Hepatocyte (in vitro differentiated cells): ENCODE measurements around the gene NMRAL1. TPM values are rescaled to one million over a fixed set of nuclear protein-coding genes. Genes with fewer than 3 reads are reported as not detected.

Experiments
- DNase-seq: peaks from one replicate; pipeline ENCODE4 v3.0.0-alpha.2; 2016; ENCODE audit warnings: low spot score
- H2AFZ ChIP-seq: fragments of 200-600 bp; sonication (generic); 2 replicates; pipeline ENCODE4 v1.6.0; 2016; ENCODE audit warnings: antibody characterized with exemption, mild to moderate bottlenecking
- H3K27ac ChIP-seq: fragments of 200-600 bp; sonication (generic); 2 replicates; pipeline ENCODE4 v1.5.1; 2016; ENCODE audit warnings: mild to moderate bottlenecking
- H3K27me3 ChIP-seq: fragments of 200-600 bp; sonication (generic); 2 replicates; pipeline ENCODE4 v1.6.1; 2016
- H3K36me3 ChIP-seq: fragments of 200-600 bp; sonication (generic); replicated peaks from 2 replicates; pipeline ENCODE4 v1.5.1; 2016; ENCODE audit warnings: low read depth; ENCODE audit not compliant: insufficient read depth
- H3K4me1 ChIP-seq: fragments of 200-600 bp; sonication (generic); 2 replicates; pipeline ENCODE4 v1.5.1; 2016; ENCODE audit warnings: mild to moderate bottlenecking, moderate library complexity; ENCODE audit not compliant: insufficient read depth
- H3K4me2 ChIP-seq: fragments of 200-600 bp; sonication (generic); 2 replicates; pipeline ENCODE4 v1.6.0; 2016
- H3K4me3 ChIP-seq: fragments of 200-600 bp; sonication (generic); 2 replicates; pipeline ENCODE4 v1.5.1; 2016; ENCODE audit warnings: mild to moderate bottlenecking
- H3K79me2 ChIP-seq: fragments of 200-600 bp; sonication (generic); 2 replicates; pipeline ENCODE4 v1.6.0; 2017; ENCODE audit warnings: mild to moderate bottlenecking
- H3K9me2 ChIP-seq: fragments of 200-600 bp; sonication (generic); replicated peaks from 2 replicates; pipeline ENCODE4 v1.6.0; 2017; ENCODE audit warnings: mild to moderate bottlenecking; ENCODE audit not compliant: insufficient read depth
- H3K9me3 ChIP-seq: fragments of 200-600 bp; sonication (generic); 2 replicates; pipeline ENCODE4 v1.5.1; 2016; ENCODE audit warnings: low read depth, mild to moderate bottlenecking
- H4K20me1 ChIP-seq: fragments of 200-600 bp; sonication (generic); 2 replicates; pipeline ENCODE4 v1.6.0; 2016; ENCODE audit warnings: mild to moderate bottlenecking; ENCODE audit not compliant: insufficient read depth, poor library complexity, severe bottlenecking
- CTCF ChIP-seq: fragments of 200-600 bp; sonication (generic); IDR thresholded peaks from 2 replicates; pipeline ENCODE4 v1.5.1; 2016; ENCODE audit warnings: antibody characterized with exemption, mild to moderate bottlenecking; ENCODE audit not compliant: poor library complexity
- EZH2 ChIP-seq: fragments of 200-600 bp; sonication (generic); IDR thresholded peaks from 2 replicates; pipeline ENCODE4 v1.6.1; 2016; ENCODE audit warnings: antibody characterized with exemption, mild to moderate bottlenecking, borderline replicate concordance
- EZH2phosphoT487 ChIP-seq: fragments of 200-600 bp; sonication (generic); IDR thresholded peaks from one replicate; pipeline ENCODE4 v1.6.1; 2018; ENCODE audit warnings: antibody characterized with exemption, mild to moderate bottlenecking, low read depth, moderate library complexity; ENCODE audit not compliant: unreplicated experiment, severe bottlenecking
- WGBS: methylation state at CpG from one replicate; pipeline ENCODE4 v1.1.6; 2016; ENCODE audit warnings: low lambda C conversion rate; ENCODE audit errors: missing lambda C conversion rate; 5-methylcytosine and 5-hydroxymethylcytosine counted together
- polyA plus RNA-seq: library from polyadenylated mRNA; unstranded; fragments of >200 nt; fragmentation: Nextera tagmentation; extraction: Ambion mirVana; gene quantifications from 2 replicates; pipeline ENCODE4 v1.2.1, GENCODE V29; 2016
- total RNA-seq: library from RNA; depleted of rRNA; stranded (reverse); fragments of >200 nt; gene quantifications from 2 replicates; pipeline ENCODE4 v1.2.3, GENCODE V29; 2014

The NMRAL1 gene
- total and polyA plus RNA-seq, 2 experiments from 2014 or later, result 47.5 to 47.6 TPM

GRCh38 chr16:4455951-4456350 is 18.5 kb downstream of the NMRAL1 start:
- no peak overlapping the region for H3K27ac ChIP-seq

DNA sequence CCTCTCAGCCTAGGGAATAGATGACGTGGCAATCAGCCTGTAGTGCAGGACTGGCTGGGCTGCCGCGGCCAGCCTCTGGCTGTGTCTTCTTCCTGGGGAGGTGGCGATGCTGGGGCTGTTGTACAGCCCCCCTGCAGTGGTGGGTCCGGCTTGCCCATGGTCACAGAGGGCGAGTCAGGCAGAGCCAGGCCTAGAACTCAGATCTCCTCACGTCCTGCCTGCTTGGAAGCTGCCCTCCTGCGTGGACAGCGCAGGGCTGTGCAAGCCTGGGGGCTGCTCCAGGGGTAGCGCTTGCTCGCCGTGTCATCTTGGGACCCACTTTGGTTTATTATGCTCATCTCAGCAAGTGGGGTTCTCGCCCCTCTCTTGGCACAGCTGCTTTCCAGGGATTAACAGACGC is 19.3 kb downstream of the NMRAL1 start:
- WGBS, result 97% methylated on average over 14 of the region's 14 CpGs
- TF ChIP-seq CTCF (no peak), EZH2phosphoT487 (no peak), EZH2 (no peak)

More at GRCh38 chr16:4455951-4456350, 18.5 kb downstream of the NMRAL1 start:
- Histone ChIP-seq H3K4me3 (no peak overlapping the region), H3K9me3 (no peaks in the 10 kb centered on the region), H3K79me2 (no peaks in the 10 kb centered on the region), H3K36me3 (no peaks in the 10 kb centered on the region), H3K27me3 (no peaks in the 10 kb centered on the region), H3K4me2 (no peak overlapping the region), H4K20me1 (no peaks in the 10 kb centered on the region), H2AFZ (no peak overlapping the region), H3K4me1 (no peaks in the 10 kb centered on the region), H3K9me2 (no peaks in the 10 kb centered on the region)
- WGBS, result 89% methylated on average over 10 of the region's 10 CpGs
- TF ChIP-seq EZH2phosphoT487 (no peak), EZH2 (no peak), CTCF (no peak)
- DNase-seq, result no peak

DNA sequence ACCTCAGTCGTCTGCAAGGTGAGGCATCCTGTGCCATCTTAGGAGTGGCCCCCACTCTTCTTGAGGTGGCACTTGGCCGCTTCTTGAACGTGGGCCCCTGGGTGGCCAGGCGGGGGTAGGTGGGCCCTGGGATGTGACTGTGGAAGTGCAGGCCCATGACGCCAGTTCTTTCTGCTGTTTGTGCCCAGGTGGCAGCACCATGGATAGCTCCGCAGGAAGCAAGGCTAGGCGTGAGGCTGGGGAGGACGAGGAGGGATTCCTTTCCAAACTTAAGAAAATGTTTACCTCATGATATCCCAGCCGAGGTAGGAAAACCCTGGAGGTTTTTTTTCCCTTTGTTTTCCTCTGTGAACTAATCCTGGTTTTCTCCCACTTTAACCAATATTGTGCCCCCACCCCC is 19.8 kb downstream of the NMRAL1 start:
- TF ChIP-seq EZH2phosphoT487 (no peak), EZH2 (no peak), CTCF (no peak)
- Histone ChIP-seq H3K4me2 (no peak overlapping the region), H3K36me3 (no peaks in the 10 kb centered on the region), H3K27me3 (no peaks in the 10 kb centered on the region), H2AFZ (no peak overlapping the region), H4K20me1 (no peaks in the 10 kb centered on the region), H3K27ac (no peak overlapping the region), H3K4me1 (no peaks in the 10 kb centered on the region), H3K9me3 (no peaks in the 10 kb centered on the region), H3K9me2 (no peaks in the 10 kb centered on the region), H3K79me2 (no peaks in the 10 kb centered on the region), H3K4me3 (no peak overlapping the region)
- WGBS, result 81% methylated on average over 9 of the region's 9 CpGs
- DNase-seq, result no peak

More for the DNA sequence above, 19.3 kb downstream of the NMRAL1 start:
- no peak overlapping the region for H2AFZ ChIP-seq
- no peaks in the 10 kb centered on the region for H3K9me3 ChIP-seq
- H3K79me2 ChIP-seq, result no peaks in the 10 kb centered on the region
- no peak overlapping the region for H3K4me2 ChIP-seq
- H3K27me3 ChIP-seq, result no peaks in the 10 kb centered on the region
- H4K20me1 ChIP-seq, result no peaks in the 10 kb centered on the region
- DNase-seq, result no peak
- no peaks in the 10 kb centered on the region for H3K4me1 ChIP-seq
- no peak overlapping the region for H3K4me3 ChIP-seq
- H3K36me3 ChIP-seq, result no peaks in the 10 kb centered on the region
- no peaks in the 10 kb centered on the region for H3K9me2 ChIP-seq
- no peak overlapping the region for H3K27ac ChIP-seq

DNA sequence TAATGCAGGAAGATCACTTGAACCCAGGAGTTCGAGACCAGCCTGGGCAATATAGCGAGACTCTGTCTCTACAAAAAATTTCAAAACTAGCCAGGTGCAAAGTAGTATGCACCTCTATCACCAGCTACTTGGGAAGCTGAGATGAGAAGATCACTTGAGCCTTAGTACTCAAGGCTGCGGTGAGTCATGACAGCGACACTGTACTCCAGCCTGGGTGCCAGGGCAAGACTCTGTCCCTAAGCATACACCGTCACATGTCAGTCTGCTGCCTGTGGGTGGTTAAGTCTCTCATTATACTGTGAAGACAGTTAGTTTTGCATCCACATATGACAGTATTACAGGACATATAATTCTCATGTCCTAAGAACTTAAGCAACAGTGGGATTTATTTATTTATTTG is 21.8 kb downstream of the NMRAL1 start:
- Histone ChIP-seq H3K9me2 (no peaks in the 10 kb centered on the region), H3K4me3 (no peak overlapping the region), H3K36me3 (no peaks in the 10 kb centered on the region), H3K27ac (no peak overlapping the region), H3K9me3 (no peaks in the 10 kb centered on the region), H3K79me2 (no peaks in the 10 kb centered on the region), H4K20me1 (no peaks in the 10 kb centered on the region), H2AFZ (no peak overlapping the region), H3K27me3 (no peaks in the 10 kb centered on the region), H3K4me2 (no peak overlapping the region), H3K4me1 (no peaks in the 10 kb centered on the region)
- no peak for TF ChIP-seq EZH2
- no peak for TF ChIP-seq EZH2phosphoT487
- no peak for TF ChIP-seq CTCF
- DNase-seq, result no peak
- WGBS, result 98% methylated on average over 5 of the region's 5 CpGs
